Cardiac septum (tissue), 1 donor: ENCODE measurements around the gene URAD. TPM values are rescaled to one million over a fixed set of nuclear protein-coding genes. Genes with fewer than 3 reads are reported as not detected.

ENCODE experiments used
- DNase-seq: peaks from one replicate; pipeline ENCODE4 v3.0.0-alpha.2; 2020; ENCODE audit warnings: low spot score
- intact Hi-C: fragments of 100-400 bp; cut with DNase I; formaldehyde crosslinking; loops from one replicate; pipeline ENCODE4 v1.14.0; 2022
- total RNA-seq: library from RNA; stranded (reverse); fragmentation: NEBNext Ultra II Directional; extraction: Animal tissue kit (Norgen Biotek cat#: 25700); gene quantifications from one replicate; pipeline ENCODE4 v1.2.1, GENCODE V29; 2021
- donor health status: DM: no; HTN: no; CAD: no.

The URAD gene
- total RNA-seq, 1 donor from 2014 or later = not detected

DNA sequence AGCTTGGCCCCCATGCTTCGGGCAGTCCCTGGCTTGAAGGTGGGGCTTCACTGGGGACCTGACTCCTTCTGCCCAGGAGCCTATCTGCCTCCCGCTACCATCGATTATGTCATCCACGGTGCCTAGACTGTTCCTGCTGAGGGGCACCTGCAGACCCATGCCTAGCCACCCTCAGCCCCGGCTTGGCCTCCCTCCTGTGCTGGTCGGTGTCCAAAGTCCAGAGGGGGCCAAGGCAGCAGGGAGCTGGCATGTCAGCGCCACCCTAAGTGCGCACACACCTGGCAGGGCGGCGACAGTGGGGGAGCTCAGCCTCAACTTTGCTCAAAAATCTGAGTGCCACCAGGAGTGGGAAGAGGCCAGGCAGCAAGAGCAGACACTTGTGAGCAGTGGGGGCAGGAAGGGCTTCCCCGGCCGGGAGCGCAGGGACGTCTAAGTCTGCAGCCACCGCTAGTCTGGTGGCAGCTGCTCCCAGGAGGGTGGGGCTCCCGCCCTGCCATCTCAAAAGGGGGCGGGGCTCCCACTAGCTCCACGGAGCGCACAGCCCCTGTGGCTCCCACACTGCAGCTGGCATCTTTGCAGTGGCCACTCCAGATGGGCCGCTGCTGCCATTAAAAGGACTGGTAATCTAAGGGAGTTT, 13.5 kb upstream of the URAD start:
- intact Hi-C loops = no loop called here

DNA sequence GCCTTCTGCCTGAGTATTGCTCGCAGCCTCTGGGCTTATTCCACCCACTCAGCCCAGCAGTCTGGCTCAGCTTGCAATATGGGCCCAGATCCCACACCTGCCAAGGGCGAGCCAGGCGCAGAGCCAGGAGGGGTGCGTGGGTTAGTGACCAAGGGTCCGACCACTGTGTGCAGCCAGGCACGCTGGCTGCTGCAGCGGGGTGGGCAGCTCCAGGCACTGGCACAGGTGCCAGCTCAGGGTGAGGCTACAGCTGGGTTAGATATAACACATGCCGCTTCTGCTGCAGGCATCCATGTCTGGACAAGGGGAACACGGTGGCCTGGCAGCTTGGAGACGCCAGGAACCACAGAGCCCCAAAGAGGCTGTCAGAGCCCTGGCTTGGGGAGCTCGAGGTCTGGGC, 12.6 kb upstream of the URAD start:
- no peak for DNase-seq
- intact Hi-C loops = no loop called here

More for the DNA sequence above, 13.5 kb upstream of the URAD start:
- DNase-seq = no peak

DNA sequence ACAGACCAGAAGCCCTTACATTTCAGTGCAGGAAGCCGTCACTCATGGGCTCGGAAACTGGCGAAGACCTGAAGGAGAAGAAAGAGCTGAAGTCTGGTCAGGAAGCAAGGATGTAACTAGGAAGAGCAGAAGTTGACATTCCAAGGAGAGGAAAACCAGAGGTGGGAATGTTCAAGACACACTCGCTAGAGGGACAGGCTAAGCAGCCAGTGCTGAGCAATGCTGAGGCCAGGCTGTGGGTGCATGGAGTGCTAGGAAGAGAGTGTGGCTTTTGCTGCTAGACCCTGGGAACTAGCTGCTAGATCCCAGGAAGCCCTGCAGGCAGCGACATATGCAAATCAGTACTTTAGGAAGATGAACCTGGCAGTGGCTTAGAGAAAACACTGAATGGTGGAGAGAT, 12.1 kb upstream of the URAD start:
- intact Hi-C loops = no loop called here
- no peak for DNase-seq

DNA sequence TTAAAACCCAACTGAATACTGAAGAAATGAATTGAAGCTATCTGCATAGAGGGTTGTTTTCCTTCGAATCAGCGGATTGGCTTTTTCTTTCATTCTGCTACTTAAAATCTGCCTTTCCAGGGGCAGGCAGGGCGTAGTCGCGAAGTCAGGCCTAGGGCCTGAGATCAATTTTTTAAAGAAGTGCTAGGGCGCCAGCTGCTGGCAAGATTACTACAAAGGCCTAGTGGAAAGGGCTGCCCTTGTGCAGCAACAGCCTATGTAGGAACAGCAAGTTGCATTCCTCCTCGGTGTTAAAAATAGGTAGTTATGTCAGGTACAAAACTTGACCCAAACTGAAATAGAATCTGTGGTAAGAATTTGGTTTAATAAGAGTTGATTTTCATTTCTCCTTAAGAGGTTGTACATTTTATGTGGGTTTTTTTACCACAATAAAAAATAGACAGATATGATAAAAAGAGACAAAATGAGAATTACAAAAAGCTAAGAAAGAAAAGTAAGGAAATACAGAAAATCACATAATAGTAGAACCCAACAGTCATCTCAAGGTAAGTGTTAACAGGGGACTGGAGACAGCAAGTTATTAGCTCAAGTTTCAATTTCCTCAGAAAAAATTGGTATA, 9.5 kb upstream of the URAD start:
- intact Hi-C loops = no loop called here
- DNase-seq = no peak

DNA sequence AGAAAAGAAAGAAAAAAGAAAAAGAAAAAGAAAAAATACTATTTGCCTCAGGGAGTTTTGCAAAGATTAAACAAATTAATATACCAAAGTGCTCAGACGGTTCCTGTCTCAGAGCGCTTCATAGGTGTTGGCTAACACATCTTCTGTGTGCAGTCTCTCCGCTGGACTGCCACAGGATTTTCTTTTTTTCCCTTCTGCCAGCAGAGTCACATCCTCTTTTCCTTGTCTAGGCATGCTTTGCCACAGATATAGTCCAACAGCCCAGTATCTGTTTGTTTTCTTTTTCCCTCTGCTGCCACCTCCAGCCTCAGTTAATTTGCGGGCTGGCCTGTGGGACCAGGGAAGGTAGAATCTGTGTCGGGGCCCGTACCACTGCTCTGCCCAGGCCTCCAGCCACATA, 3.4 kb upstream of the URAD start:
- no peak for DNase-seq
- intact Hi-C loops = no loop called here

DNA sequence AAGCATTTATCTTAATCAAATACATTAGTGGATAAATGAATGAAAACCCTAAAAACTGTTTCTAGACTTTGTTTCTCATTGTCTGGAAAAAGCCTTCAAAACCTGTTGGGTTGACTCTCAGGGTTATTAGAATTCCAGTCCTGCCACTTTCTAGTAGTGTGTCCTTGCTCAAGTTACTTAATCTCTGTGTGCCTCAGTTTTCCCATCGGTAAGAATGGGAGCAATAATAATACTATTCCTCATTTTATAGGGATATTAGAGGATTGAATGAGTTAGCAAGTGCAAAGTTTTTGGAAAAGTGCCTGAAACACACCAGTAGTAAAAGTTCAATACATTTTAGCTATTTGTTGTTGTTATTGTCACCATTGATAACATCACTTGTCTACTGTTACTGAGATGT, 2.9 kb downstream of the URAD start:
- intact Hi-C loops = loop anchor here (10.0 kb wide), 1 partner anchor 1001 kb away; no protein-coding TSS in a partner anchor

DNA sequence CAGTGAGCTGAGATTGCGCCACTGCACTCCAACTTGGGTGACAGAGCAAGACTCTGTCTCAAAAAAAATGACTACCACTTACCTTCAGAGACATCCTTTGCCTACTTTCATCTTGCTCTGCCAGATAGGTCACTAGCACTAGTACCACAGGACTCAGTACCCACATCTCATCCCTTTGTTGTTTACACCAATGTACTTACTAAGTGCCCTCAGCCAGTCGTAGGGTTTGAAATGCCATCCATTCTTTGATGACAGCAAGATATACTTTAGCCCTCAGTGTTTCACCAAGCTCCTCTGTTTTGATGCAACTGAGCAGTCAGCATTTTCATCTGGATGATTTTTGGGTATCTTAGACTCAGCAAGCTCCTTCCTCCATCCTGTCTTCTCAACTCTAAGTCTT, 6.1 kb downstream of the URAD start:
- intact Hi-C loops = loop anchor here (5.0 to 10.0 kb wide), 2 partner anchors 620 to 998 kb away; no protein-coding TSS in a partner anchor
- DNase-seq = no peak

More for the DNA sequence above, 2.9 kb downstream of the URAD start:
- no peak for DNase-seq

DNA sequence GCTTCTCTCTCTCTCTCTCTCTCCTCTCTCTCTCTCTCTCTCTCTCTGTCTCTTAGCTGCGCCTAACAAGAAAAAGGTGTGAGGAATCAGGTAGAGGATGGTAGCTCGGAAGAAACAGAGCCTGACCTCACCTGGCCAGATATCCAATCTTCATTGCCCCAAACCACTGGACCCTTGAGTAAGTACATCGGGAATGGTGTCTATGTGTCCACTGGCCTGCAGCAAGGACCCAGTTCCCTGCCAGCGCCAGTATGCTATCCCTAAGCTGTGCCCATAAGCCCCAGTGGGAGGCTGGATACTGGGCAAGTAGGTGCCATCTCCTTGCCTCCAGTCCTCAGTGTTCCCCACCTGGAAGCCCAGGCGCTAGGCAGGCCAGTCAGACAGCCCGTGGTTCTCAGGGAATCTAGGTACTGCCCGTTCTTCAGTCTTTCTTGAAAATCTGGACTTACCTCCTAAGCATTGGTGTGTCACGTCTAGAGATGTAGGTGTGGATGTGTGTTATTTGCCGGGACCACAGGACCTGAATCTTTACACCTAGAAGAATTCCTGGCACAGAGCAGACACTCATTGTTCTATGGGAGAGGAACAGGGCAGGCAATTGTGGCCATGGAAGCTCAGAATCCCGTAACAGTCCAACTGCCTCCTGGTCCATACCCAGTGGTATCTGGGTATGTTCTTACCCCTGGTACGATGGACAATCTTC, 7.3 kb downstream of the URAD start:
- intact Hi-C loops = loop anchor here (5.0 to 10.0 kb wide), 2 partner anchors 619 to 996 kb away; no protein-coding TSS in a partner anchor
- peak; percentile 29 for DNase-seq

DNA sequence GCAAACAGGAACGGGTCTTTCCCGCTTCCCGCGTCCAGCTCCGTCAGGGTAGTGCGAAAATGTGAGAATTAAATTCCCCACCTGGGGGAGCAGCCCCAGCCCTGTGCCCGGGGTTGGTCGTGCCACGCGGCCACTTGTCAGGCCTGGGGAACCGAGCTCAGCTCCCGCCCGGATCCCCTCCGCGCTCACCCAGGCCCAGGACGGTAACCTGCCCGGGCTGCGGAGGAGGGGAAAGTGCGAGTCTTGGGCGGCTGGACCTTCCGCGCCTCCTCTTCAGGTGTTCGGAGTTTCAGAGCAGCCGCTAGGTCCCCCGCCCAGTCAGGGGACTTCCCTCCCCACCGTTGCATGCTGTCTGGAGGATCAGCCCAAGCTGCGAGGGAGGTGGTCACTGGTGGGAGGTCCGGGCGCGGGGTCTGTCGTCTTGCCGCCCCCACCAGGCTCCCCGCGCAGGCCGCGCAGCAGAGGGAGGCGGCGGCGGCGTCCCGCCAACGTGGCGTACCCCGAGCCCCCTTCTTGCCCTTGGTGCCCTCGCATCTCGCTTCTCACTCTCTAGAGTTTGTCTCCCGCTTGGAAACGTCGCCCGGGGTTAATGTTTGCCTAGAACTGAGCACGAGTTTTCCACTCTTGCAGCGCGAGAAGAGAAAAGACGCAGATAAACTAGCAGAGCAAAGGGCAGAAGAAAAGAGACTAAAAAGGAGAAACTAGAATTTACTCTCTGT, 8.1 kb downstream of the URAD start:
- intact Hi-C loops = loop anchor here (5.0 to 10.0 kb wide), 2 partner anchors 618 to 996 kb away; no protein-coding TSS in a partner anchor
- peak; percentile 47 for DNase-seq

DNA sequence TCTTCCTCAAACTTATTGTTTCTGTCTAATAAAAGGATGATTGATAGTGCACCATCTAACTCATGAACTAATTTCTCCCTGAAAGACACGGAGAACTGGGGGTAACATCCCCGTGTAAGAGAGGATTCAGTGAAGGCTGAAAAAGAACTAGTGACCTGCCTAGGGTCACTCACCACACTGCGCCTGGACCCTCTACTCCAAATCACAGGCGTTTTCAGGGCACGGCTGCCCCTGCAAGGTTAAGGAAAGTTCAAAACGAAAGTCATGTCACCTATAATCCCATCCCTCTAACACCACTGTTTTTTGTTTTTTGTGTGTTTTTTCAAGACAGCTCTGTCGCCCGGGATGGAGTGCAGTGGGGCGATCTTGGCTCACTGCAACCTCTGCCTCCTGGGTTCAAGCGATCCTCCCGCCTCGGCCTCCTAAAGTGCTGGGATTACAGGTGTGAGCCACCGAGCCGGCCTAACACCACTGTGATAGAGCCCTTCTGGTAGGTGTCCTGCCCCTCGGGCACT, 8.7 kb downstream of the URAD start:
- peak; percentile 38 for DNase-seq
- intact Hi-C loops = loop anchor here (5.0 to 10.0 kb wide), 2 partner anchors 618 to 995 kb away; no protein-coding TSS in a partner anchor

DNA sequence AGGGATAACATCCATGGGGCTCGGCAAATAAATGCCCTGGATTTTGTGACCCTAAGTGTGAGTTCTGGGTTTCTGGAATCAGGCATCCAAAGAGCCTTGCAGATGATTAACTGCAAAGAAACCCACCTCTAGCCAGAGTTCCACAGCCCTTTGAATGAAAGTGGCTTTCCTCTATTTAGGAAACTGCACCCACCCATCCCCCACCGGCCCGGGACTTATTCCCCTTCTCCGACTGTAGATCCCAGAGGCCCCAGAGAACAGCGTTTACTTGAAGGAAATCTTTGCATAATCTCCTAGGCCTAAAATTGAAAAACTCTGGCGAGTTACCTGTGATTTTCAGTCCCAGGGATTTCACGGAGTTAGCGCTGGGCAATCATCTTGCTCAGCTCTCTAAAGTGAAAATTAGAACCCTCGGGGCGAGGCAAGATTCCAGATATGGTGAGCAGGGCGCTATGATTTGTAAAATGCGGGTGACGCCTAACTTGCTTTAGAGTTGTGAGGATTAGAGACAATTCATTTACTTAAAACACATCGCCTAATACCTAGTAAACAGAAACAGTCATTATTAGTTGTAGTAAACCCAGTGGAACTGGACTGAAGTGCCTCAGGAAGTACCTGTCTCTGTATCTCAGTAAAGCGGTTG, 9.4 kb downstream of the URAD start:
- intact Hi-C loops = no loop called here

DNA sequence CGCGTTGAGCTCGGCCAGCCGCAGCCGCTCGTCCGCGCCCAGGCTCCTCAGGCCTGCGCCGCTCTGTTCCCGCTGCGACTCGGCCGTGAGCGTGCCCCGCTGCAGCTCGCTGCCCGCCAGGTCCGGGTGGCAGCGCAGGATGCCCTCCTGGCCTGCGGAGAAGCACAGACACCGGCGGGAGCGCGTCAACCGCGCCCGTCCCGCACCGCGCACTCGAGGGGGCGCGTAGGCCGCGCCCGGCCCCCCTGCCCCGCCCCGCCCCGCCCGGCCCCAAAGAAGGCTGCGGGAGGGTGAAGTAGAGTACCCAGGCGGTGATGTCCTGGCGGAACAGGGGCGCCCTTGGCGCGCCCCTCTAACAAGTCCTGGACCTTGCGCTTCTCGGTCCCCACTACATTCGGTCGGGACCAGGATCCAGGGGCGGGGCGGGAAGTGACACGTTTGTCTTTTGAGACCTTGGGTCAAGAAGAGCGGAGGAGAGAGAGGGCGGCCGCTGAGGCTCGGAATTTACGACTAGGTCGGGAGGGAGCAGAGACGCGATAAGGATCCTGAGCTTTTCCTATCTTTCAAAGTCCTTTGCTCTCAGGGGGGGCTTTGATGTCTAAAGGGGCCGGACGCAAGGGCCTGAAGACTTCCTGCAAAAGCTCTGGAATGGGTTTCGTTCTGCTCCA, 10.1 kb downstream of the URAD start:
- intact Hi-C loops = no loop called here

More for the DNA sequence above, 9.4 kb downstream of the URAD start:
- DNase-seq = peak; percentile 44

DNA sequence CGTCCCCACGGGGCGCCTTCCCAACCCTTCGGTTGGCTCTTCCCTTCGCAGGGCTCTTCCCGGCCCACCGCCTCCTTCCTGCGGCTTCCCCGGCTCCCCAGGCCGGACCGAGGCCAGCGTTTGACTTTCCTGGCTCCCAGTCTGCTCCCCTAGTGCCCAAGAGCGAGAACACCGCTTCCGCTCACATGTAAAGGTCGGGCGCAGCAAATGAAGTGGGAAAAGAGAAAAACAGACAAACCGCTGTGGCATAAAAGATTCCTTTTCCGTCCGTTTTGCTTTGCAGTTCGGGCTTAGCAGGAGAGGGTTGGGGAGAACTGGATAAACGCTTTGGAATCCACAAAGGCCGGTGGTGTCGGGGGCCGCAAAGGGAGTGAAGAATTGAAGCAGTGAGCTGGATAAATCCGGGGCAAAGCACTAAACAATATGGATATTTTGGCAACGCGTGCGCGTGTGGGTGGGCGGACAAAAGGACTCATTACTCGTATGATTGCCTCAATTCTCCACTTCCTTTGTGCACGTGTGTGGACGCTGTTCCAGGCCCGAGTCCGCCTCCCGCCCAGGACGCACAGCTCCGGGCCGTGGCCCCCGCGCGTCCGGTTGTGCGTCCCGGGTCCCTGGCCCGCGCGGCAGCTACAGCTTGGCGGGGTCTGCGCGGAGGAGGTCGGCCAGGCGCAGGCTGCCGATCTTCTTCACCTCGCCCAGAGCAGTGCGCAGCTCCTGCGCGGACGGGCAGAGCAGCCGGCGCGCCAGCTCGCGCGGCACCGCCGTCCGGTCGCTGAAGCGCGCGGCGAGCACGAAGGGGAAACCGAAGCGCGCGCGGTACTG, 10.8 kb downstream of the URAD start:
- intact Hi-C loops = no loop called here
- peak; percentile 59 for DNase-seq

More for the DNA sequence above, 10.1 kb downstream of the URAD start:
- peak; percentile 55 for DNase-seq

DNA sequence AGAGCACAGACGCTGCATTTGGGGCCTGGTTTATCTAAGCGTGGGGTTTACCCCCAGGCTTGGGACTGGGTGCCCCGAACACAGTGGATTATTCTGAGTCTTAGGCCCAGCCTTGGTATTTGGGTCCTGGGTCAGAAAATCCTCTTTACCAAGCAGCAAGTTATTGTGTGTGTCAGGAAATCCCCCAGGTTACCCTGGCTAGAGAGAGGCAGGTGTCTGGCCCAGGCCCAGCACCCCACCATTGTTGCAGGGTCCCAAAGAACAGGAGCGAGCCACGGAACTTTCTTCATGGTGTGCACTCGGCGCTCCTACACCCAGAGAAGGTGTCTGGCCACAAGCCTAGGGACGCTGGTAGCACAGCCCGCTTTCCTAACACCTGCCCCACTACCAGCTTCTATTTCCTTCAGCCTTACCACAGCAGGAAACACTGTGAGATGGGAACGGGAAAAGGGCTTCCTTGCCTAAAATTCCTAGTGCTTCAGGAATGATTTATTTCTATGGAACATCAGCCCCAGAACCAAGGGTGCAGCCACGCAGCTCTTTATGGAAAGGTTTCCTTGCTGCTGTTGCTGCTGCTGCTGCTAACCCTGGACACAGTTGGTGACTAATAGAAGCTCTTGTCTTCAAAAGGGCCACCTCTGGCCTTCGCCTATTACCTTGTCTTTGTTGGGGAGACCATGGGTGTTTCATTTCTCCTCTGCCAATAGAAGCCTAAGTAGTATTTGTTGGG, 12.0 kb downstream of the URAD start:
- intact Hi-C loops = no loop called here
- DNase-seq = peak; percentile 38

DNA sequence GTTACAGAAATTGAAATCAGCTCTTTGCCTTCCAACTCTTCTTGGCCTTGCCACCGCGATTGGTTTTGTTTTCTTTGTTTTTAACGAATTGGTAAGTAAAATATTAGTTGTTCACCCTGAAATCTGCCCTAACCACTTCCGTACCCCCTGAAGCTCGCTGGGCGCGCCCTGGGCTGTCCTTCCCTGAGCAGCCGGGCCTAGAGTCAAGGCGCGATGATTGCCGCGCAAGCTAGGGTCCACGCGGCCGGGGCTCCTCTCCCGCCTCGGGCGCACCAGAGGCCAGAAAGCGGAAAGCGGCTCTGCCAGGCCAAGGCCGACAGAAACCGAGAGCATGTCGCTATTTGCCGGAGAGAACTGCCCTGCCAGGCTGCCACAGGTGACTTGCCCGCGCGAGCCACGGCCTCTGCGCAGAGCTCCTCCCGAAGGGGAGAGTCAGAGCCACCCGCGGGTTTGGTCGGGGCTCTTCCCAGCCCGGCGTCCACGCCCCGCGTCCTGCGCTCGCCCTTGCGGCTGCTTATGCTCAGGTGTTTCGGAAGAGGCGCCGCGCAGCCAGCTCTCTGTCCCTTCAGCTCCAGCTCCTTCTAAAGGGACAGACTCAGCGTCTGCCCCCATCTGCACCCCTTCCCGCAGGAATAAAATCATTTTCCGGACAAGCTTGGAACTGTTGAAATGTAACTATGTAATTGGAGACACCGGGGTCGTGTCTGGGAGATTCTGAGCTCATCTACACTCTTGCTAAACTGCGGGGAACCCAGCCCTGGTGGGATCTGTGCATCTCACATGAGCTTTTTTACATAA, 12.7 kb downstream of the URAD start:
- DNase-seq = peak; percentile 66
- intact Hi-C loops = no loop called here

DNA sequence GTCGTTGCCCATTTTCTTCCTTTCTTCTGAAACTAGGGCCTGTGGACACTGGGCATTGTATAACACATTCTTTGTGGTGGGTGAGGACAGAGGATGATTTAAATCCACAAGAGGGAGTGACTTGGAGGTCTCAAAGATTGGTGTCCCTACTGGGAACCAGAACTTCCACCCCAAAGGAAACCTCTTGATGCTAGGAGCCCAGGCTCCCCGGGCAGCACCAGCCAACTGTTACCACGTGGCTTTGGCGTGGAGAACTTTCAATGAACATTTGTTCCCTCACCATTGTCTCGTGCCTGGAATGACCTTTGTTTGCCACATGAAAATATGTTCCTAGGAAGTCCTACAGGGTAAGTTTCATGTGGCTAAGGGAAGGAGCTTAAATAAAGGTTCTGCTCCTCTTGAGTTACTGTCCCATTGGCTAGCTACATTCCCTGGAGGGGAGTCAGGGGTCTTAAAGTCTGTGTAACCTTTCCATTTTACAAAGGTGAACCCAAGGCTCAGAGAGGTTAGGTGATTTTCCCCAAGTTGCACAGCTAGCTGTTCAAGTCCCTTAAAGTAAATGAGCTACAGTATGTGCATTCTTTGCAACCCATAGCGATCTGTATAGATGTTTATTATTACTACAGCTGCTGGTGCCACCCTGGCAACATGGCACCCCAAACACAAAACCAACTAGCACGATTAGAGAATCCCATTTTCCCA, 14.4 kb downstream of the URAD start:
- intact Hi-C loops = no loop called here
- DNase-seq = no peak
